GM12878 (cell line): ENCODE measurements around the gene ATOH7. TPM values are rescaled to one million over a fixed set of nuclear protein-coding genes. Genes with fewer than 3 reads are reported as not detected.

ENCODE experiments used
- ATAC-seq: fragments of 200-7000 bp; cut with Tn5 transposase; 3 replicates; pipeline ENCODE4 v1.9.1; 2020; ENCODE audit warnings: mild to moderate bottlenecking, moderate library complexity
- BruUV-seq: library from RNA; stranded (reverse); fragments of 400-500 nt; replicated peaks from 2 replicates; lab custom pipeline; 2021; lab: Mats Ljungman, UMichigan
- CTCF ChIA-PET: fragments of 300-600 bp; sonication (Branson Sonifier 250); formaldehyde crosslinking; extraction: SDS; loops from one replicate; lab custom pipeline; 2021; ENCODE audit warnings: inconsistent platforms; lab: Yijun Ruan, JAX
- POLR2A ChIA-PET: fragments of 350-600 bp; formaldehyde crosslinking; extraction: SDS; loops from one replicate; lab custom pipeline; 2021; ENCODE audit warnings: inconsistent platforms; lab: Charles Lee
- RAD21 ChIA-PET: fragments of 300-600 bp; sonication (Branson Sonifier 250); formaldehyde crosslinking; loops from one replicate; lab custom pipeline; 2023; ENCODE audit warnings: antibody characterized with exemption; ENCODE audit not compliant: unreplicated experiment; lab: Charles Lee
- SMC1A ChIA-PET: fragments of 300-600 bp; sonication (Branson Sonifier 250); formaldehyde crosslinking; loops from one replicate; lab custom pipeline; 2023; ENCODE audit not compliant: unreplicated experiment, uncharacterized antibody; lab: Charles Lee
- DNase-seq: peaks from one replicate; pipeline ENCODE4 v3.0.0-alpha.2; 2011; ENCODE audit warnings: low read depth, low spot score
- FAIRE-seq: peaks from 3 replicates; lab custom pipeline; 2011; peaks lifted over from hg19 to GRCh38; lab: Jason Lieb, UNC
- H2AFZ ChIP-seq: 2 replicates; pipeline ENCODE4 v1.6.0; 2011; ENCODE audit warnings: low read depth, low read length, control low read depth; ENCODE audit not compliant: control insufficient read depth
- H3K27ac ChIP-seq: 2 replicates; pipeline ENCODE4 v1.5.1; 2011; ENCODE audit warnings: control low read depth; ENCODE audit not compliant: control insufficient read depth, insufficient read depth
- H3K27me3 ChIP-seq, 2 experiments: replicated peaks in 1 of 2; 2 replicates each; pipeline versions ENCODE4 v1.6.0 to v1.6.1; 2011; ENCODE audit warnings: low read length in 1 of 2; ENCODE audit not compliant: control insufficient read depth in 2 of 2, insufficient read depth in 2 of 2
- H3K36me3 ChIP-seq, 2 experiments: 2 replicates each; pipeline ENCODE4 v1.5.1; 2011; ENCODE audit warnings: low read length in 1 of 2; ENCODE audit not compliant: control insufficient read depth in 2 of 2, insufficient read depth in 2 of 2
- H3K4me1 ChIP-seq: 2 replicates; pipeline ENCODE4 v1.6.1; 2011; ENCODE audit warnings: mild to moderate bottlenecking, low read length, moderate library complexity, mixed read lengths; ENCODE audit not compliant: control insufficient read depth, insufficient read depth
- H3K4me2 ChIP-seq: 2 replicates; pipeline ENCODE4 v1.6.0; 2011; ENCODE audit warnings: control low read depth; ENCODE audit not compliant: control insufficient read depth, insufficient read depth
- H3K4me3 ChIP-seq: fragments of 200-600 bp; sonication (generic); 2 replicates; pipeline ENCODE4 v1.5.1; 2016
- H3K79me2 ChIP-seq: 2 replicates; pipeline ENCODE4 v1.6.0; 2011; ENCODE audit warnings: low read length; ENCODE audit not compliant: control insufficient read depth, insufficient read depth
- H3K9ac ChIP-seq: 2 replicates; pipeline ENCODE4 v1.8.0; 2011; ENCODE audit warnings: low read length, control low read depth, mixed read lengths; ENCODE audit not compliant: control insufficient read depth, insufficient read depth
- H3K9me3 ChIP-seq: replicated peaks from 3 replicates; pipeline ENCODE4 v1.5.1; 2011; ENCODE audit warnings: mild to moderate bottlenecking, low read length; ENCODE audit not compliant: control insufficient read depth, insufficient read depth
- H4K20me1 ChIP-seq: 2 replicates; pipeline ENCODE4 v1.6.0; 2011; ENCODE audit not compliant: control insufficient read depth, insufficient read depth
- LARP7 ChIP-seq: fragments of 450-650 bp; IDR thresholded peaks from 2 replicates; pipeline ENCODE4 v1.6.1; 2017; ENCODE audit warnings: mild to moderate bottlenecking
- PRDM15 ChIP-seq: fragments of 450-650 bp; formaldehyde crosslinking; IDR thresholded peaks from 2 replicates; pipeline ENCODE4 v1.4.0; 2020; ENCODE audit warnings: mild to moderate bottlenecking, moderate library complexity
- RCOR1 ChIP-seq: conservative IDR thresholded peaks from 2 replicates; pipeline ENCODE4 v1.6.1; 2012; ENCODE audit warnings: low read depth, low read length, improper control_type of control experiment
- RELB ChIP-seq: fragments of 450-650 bp; IDR thresholded peaks from 2 replicates; pipeline ENCODE4 v1.6.1; 2017; ENCODE audit warnings: low read depth, mild to moderate bottlenecking, moderate library complexity
- RUNX3 ChIP-seq: IDR thresholded peaks from 2 replicates; pipeline ENCODE4 v1.6.1; 2012; ENCODE audit warnings: low read length, inconsistent platforms
- STAT3 ChIP-seq: IDR thresholded peaks from 2 replicates; pipeline ENCODE4 v1.6.1; 2011; ENCODE audit warnings: low read depth, low read length, improper control_type of control experiment
- WGBS: methylation state at CpG from one replicate; pipeline ENCODE4 v1.1.6; 2016; ENCODE audit warnings: low lambda C conversion rate; ENCODE audit not compliant: insufficient replicate concordance, insufficient coverage; ENCODE audit errors: missing lambda C conversion rate; 5-methylcytosine and 5-hydroxymethylcytosine counted together
- in situ Hi-C: fragments of 300-500 bp; cut with MboI; formaldehyde crosslinking; loops from 9 replicates; pipeline ENCODE4 v1.14.3; 2018; ENCODE audit warnings: mixed read lengths
- intact Hi-C: fragments of 100-400 bp; cut with micrococcal nuclease; formaldehyde crosslinking; loops from one replicate; pipeline ENCODE4 v1.14.2; 2022; ENCODE audit not compliant: unreplicated experiment
- polyA plus RNA-seq, 11 experiments: library from polyadenylated mRNA; depleted of rRNA in 4 of 11; unstranded in 6 of 11; stranded (reverse) in 5 of 11; fragments of >200 nt; fragmentation: Nextera tagmentation in 4 of 11; fragmentation: Illumina TruSeq in 1 of 11; extraction: Ambion mirVana in 4 of 11; extraction: Trizol in 1 of 11; gene quantifications; 1 replicate in 1 of 11; 2 replicates in 10 of 11; pipeline versions ENCODE4 v1.2.1 to v1.2.3, GENCODE V29; 2011 to 2016; ENCODE audit warnings: inconsistent platforms in 2 of 11, missing spikeins in 2 of 11, low read depth in 1 of 11
- total RNA-seq, 4 experiments: library from RNA; depleted of rRNA in 3 of 4; stranded (reverse); fragments of >200 nt in 3 of 4; fragmentation: Illumina TruSeq in 1 of 4; extraction: Trizol in 1 of 4; gene quantifications; 2 replicates each; pipeline versions ENCODE4 v1.2.1 to v1.2.3, GENCODE V29; 2013 to 2021

The ATOH7 gene
- total and polyA plus RNA-seq, 10 of the 15 experiments (the other 5 are each of a cell fraction or from before 2014, with no cell fraction given), result not detected

GRCh38 chr10:68211669-68212068, 20.2 kb downstream of the ATOH7 start:
- CTCF ChIA-PET, result interaction anchor here (0.6 to 9.1 kb wide), 15 partner anchors 8 to 424 kb away, joined by 3 to 267 read pairs (median 10); partner anchors contain the start of gene PBLD

More at GRCh38 chr10:68211669-68212068, 20.2 kb downstream of the ATOH7 start:
- Histone ChIP-seq H3K36me3 (no peaks in the 10 kb centered on the region), H3K27me3 (no peaks in the 10 kb centered on the region), H3K4me1 (no peaks in the 10 kb centered on the region; the same call in 1 of the 2 replicates), H2AFZ (no peak overlapping the region), H3K27ac (no peak overlapping the region), H3K9ac (no peak overlapping the region), H3K79me2 (no peaks in the 10 kb centered on the region), H3K9me3 (no peaks in the 10 kb centered on the region), H3K4me2 (no peak overlapping the region), H4K20me1 (no peaks in the 10 kb centered on the region), H3K4me3 (no peak overlapping the region)
- no peak for ATAC-seq
- in situ Hi-C loops, result no loop called here
- no TSS peak for BruUV-seq
- ChIA-PET SMC1A (interaction anchor here (1.2 to 8.7 kb wide), 11 partner anchors 41 to 426 kb away, joined by 3 to 159 read pairs (median 16); partner anchors contain the start of gene PBLD), RAD21 (interaction anchor here (0.9 to 9.1 kb wide), 8 partner anchors 12 to 423 kb away, joined by 3 to 160 read pairs (median 7); no protein-coding TSS in a partner anchor), POLR2A (no interaction called here)
- WGBS, result 55% methylated on average over 1 of the region's 1 CpG
- no peak for FAIRE-seq
- DNase-seq, result no peak
- intact Hi-C loops, result loop anchor here (1.0 to 10.0 kb wide), 3 partner anchors 91 to 693 kb away; partner anchors contain the start of gene DDX50
- TF ChIP-seq RCOR1, result no peak
- no peak for TF ChIP-seq RELB
- no peak for TF ChIP-seq LARP7
- no peak for TF ChIP-seq PRDM15 (CRISPR knock-in tag)
- TF ChIP-seq STAT3, result no peak
- TF ChIP-seq RUNX3, result no peak
